Mesenchymal stem cell (in vitro differentiated cells and primary cell): ENCODE data around the gene DIPK1B.

Experiments used
- DNase-seq: peaks from one replicate; pipeline ENCODE4 v3.0.0-alpha.2; 2013
- H2AFZ ChIP-seq: one replicate; pipeline ENCODE4 v1.6.1; 2013; ENCODE audit warnings: low read depth, mild to moderate bottlenecking, control low read depth, inconsistent platforms, low read length, moderate library complexity
- H2AK5ac ChIP-seq: 2 replicates; pipeline ENCODE4 v1.6.1; 2013; ENCODE audit warnings: low read length, moderate library complexity, mild to moderate bottlenecking, inconsistent platforms; ENCODE audit not compliant: severe bottlenecking
- H2BK120ac ChIP-seq: one replicate; pipeline ENCODE4 v1.6.1; 2013; ENCODE audit warnings: low read depth, mild to moderate bottlenecking, inconsistent platforms, low read length, moderate library complexity
- H2BK12ac ChIP-seq, 2 experiments: one replicate each; pipeline ENCODE4 v1.6.1; 2013; ENCODE audit warnings: inconsistent platforms in 2 of 2, low read length in 2 of 2, mild to moderate bottlenecking in 2 of 2, moderate library complexity in 2 of 2, control low read depth in 1 of 2
- H2BK15ac ChIP-seq: one replicate; pipeline ENCODE4 v1.6.1; 2013; ENCODE audit warnings: mild to moderate bottlenecking, low read depth, inconsistent platforms; ENCODE audit not compliant: poor library complexity, severe bottlenecking
- H2BK5ac ChIP-seq: 2 replicates; pipeline ENCODE4 v1.6.1; 2013; ENCODE audit warnings: low read depth, mild to moderate bottlenecking, low read length, control low read depth, inconsistent platforms; ENCODE audit not compliant: poor library complexity, severe bottlenecking
- H3K14ac ChIP-seq, 2 experiments: one replicate each; pipeline ENCODE4 v1.6.1; 2013; ENCODE audit warnings: inconsistent platforms in 2 of 2, low read length in 2 of 2, control low read depth in 1 of 2, mild to moderate bottlenecking in 1 of 2, moderate library complexity in 1 of 2
- H3K18ac ChIP-seq, 2 experiments: one replicate each; pipeline ENCODE4 v1.6.1; 2013; ENCODE audit warnings: inconsistent platforms in 2 of 2, low read length in 2 of 2, control low read depth in 1 of 2, low read depth in 1 of 2, mild to moderate bottlenecking in 1 of 2
- H3K23ac ChIP-seq, 2 experiments: one replicate each; pipeline ENCODE4 v1.6.1; 2013; ENCODE audit warnings: inconsistent platforms in 2 of 2, low read length in 2 of 2, mild to moderate bottlenecking in 2 of 2, moderate library complexity in 2 of 2, control low read depth in 1 of 2
- H3K27ac ChIP-seq: 2 replicates; pipeline ENCODE4 v1.5.1; 2013; ENCODE audit warnings: mild to moderate bottlenecking, moderate library complexity, low read length, control low read depth, inconsistent platforms; ENCODE audit not compliant: poor library complexity, severe bottlenecking
- H3K27me3 ChIP-seq, 2 experiments: 2 replicates each; pipeline versions ENCODE4 v1.6.1 to v1.7.0; 2013; ENCODE audit warnings: low read length in 2 of 2, mild to moderate bottlenecking in 2 of 2, moderate library complexity in 2 of 2, control low read depth in 1 of 2, inconsistent platforms in 1 of 2; ENCODE audit not compliant: control insufficient read depth in 1 of 2, insufficient read depth in 1 of 2
- H3K36me3 ChIP-seq, 2 experiments: 2 replicates each; pipeline versions ENCODE4 v1.6.1 to v1.7.0; 2013; ENCODE audit warnings: low read length in 2 of 2, control low read depth in 1 of 2, inconsistent platforms in 1 of 2, low read depth in 1 of 2, mild to moderate bottlenecking in 1 of 2; ENCODE audit not compliant: insufficient read depth in 2 of 2, control insufficient read depth in 1 of 2
- H3K4ac ChIP-seq, 2 experiments: one replicate each; pipeline ENCODE4 v1.6.1; 2013; ENCODE audit warnings: inconsistent platforms in 2 of 2, low read length in 2 of 2, mild to moderate bottlenecking in 2 of 2, moderate library complexity in 2 of 2, control low read depth in 1 of 2, low read depth in 1 of 2
- H3K4me1 ChIP-seq: 2 replicates; pipeline ENCODE4 v1.6.1; 2013; ENCODE audit warnings: low read depth, low read length, control low read depth; ENCODE audit not compliant: control insufficient read depth, insufficient read depth
- H3K4me2 ChIP-seq: 2 replicates; pipeline ENCODE4 v1.6.1; 2013; ENCODE audit warnings: low read length, mild to moderate bottlenecking, inconsistent platforms; ENCODE audit not compliant: poor library complexity, severe bottlenecking
- H3K4me3 ChIP-seq, 2 experiments: 2 replicates each; pipeline versions ENCODE4 v1.5.1 to v1.7.0; 2013; ENCODE audit warnings: low read length in 2 of 2, mild to moderate bottlenecking in 2 of 2, control low read depth in 1 of 2, low read depth in 1 of 2; ENCODE audit not compliant: insufficient read depth in 1 of 2
- H3K79me1 ChIP-seq: replicated peaks from 2 replicates; pipeline ENCODE4 v1.6.1; 2013; ENCODE audit warnings: mild to moderate bottlenecking, control low read depth, low read length, inconsistent platforms; ENCODE audit not compliant: poor library complexity, severe bottlenecking
- H3K9ac ChIP-seq: 2 replicates; pipeline ENCODE4 v1.7.0; 2013; ENCODE audit warnings: mild to moderate bottlenecking, low read length, moderate library complexity
- H3K9me3 ChIP-seq: 2 replicates; pipeline ENCODE4 v1.7.0; 2013; ENCODE audit warnings: mild to moderate bottlenecking, low read length; ENCODE audit not compliant: control insufficient read depth
- H4K8ac ChIP-seq: one replicate; pipeline ENCODE4 v1.6.1; 2013; ENCODE audit warnings: inconsistent platforms, mild to moderate bottlenecking, low read length, moderate library complexity
- H4K91ac ChIP-seq: one replicate; pipeline ENCODE4 v1.6.1; 2013; ENCODE audit warnings: mild to moderate bottlenecking, low read length, inconsistent platforms
- WGBS: methylation state at CpG from one replicate; pipeline ENCODE4 v1.1.7; 2013; ENCODE audit warnings: mixed read lengths; 5-methylcytosine and 5-hydroxymethylcytosine counted together

Gene DIPK1B

DNA sequence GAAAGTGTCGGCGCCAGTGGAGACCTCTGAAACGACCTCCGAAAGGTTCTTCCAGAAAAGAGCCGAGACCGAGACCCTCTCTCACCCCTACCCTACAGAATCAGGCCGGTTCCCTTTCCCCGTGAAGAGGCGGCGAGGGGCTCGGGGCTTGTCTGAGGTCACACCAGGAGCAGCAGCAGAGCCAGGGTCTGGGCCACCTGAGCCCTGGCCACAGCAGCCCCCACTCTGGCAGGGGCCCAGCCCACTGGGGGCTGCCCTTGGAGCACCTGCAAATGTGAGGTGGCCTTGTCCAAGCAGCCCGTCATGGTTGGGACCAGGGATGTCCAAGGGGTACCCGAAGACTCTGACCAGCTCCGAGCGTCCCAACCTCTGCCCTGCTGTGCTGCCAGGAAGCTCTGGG, 34.3 kb upstream of the DIPK1B start:
- WGBS, result 94% methylated on average over 15 of the region's 15 CpGs

DNA sequence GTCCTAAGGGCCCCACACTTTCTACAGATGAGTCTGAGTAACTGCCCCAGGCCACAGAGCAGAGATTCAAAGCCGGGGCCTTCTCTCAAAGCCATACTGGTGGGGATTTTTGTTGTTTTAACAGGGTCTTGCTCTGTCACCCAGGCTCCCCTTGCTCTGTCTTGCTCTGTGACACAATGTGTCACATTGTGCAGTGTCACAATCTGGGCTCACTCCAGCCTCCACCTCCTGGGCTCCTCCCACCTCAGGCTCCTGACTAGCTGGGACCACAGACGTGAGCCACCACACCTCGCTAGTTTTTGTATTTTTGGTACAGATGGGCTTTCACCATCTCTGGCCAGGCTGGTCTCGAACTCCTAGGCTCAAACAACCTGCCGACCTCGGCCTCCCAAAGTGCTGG, 33.7 kb upstream of the DIPK1B start:
- H3K4me3 ChIP-seq, result no peak overlapping the region
- no peak overlapping the region for H2AFZ ChIP-seq
- no peak overlapping the region for H3K18ac ChIP-seq
- no peak overlapping the region for H4K91ac ChIP-seq
- H3K4ac ChIP-seq, result no peak overlapping the region
- peaks cover 41% of the 10 kb centered on the region for H3K79me1 ChIP-seq
- H3K23ac ChIP-seq, result no peak overlapping the region
- no peak overlapping the region for H2BK15ac ChIP-seq
- H3K36me3 ChIP-seq, result peaks cover 5 to 52% of the 10 kb centered on the region in 2 experiments
- no peak overlapping the region for H4K8ac ChIP-seq
- WGBS, result 93% methylated on average over 6 of the region's 6 CpGs
- no peak overlapping the region for H3K14ac ChIP-seq
- no peak overlapping the region for H2BK120ac ChIP-seq
- H3K27ac ChIP-seq, result no peak overlapping the region
- no peak overlapping the region for H3K4me2 ChIP-seq
- no peak overlapping the region for H2BK12ac ChIP-seq
- no peaks in the 10 kb centered on the region for H3K9me3 ChIP-seq
- no peak for DNase-seq
- H3K9ac ChIP-seq, result no peak overlapping the region
- H2AK5ac ChIP-seq, result no peak overlapping the region
- H3K4me1 ChIP-seq, result peaks cover 27% of the 10 kb centered on the region
- no peaks in the 10 kb centered on the region for H3K27me3 ChIP-seq
- H2BK5ac ChIP-seq, result no peak overlapping the region

More for the DNA sequence above, 34.3 kb upstream of the DIPK1B start:
- Histone ChIP-seq H3K23ac (no peak overlapping the region), H3K27me3 (no peaks in the 10 kb centered on the region), H2BK120ac (no peak overlapping the region), H2AK5ac (no peak overlapping the region), H2AFZ (no peak overlapping the region), H3K9ac (no peak overlapping the region), H3K4me3 (no peak overlapping the region), H3K4ac (no peak overlapping the region), H3K14ac (no peak overlapping the region), H3K9me3 (no peaks in the 10 kb centered on the region), H3K4me2 (no peak overlapping the region), H3K4me1 (peaks cover 30% of the 10 kb centered on the region), H3K36me3 (peaks cover 5 to 52% of the 10 kb centered on the region in 2 experiments), H4K91ac (no peak overlapping the region), H2BK15ac (no peak overlapping the region), H3K18ac (no peak overlapping the region), H2BK12ac (no peak overlapping the region), H2BK5ac (no peak overlapping the region), H3K27ac (no peak overlapping the region), H4K8ac (no peak overlapping the region), H3K79me1 (peaks cover 36% of the 10 kb centered on the region)
- no peak for DNase-seq

DNA sequence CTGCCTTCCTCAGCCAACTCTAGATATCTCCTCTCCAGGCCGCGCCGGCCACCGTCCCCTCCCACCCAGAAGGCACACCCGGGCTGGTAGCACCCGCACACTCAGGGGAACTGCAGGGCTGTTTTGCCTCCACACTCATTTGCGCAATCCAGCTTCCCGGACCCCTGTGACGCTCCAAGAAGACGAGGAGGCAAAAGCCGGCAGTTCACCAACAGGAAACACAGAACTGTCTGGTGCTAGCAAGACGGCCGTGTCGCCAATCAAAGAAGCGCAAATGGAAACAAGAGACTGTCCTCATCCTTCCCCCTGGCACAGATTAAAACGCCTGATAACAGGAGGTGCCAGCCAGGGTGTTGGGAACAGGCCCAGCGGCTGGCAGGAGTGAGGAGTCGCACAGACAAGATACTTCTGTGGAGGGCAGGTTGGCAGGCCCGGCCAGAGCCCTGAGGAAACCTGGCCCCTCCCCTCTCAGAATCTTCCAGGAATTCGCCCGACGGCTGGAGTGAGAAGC, 32.9 kb upstream of the DIPK1B start:
- Histone ChIP-seq H3K4ac (no peak overlapping the region), H3K9me3 (no peaks in the 10 kb centered on the region), H2AFZ (no peak overlapping the region), H2AK5ac (no peak overlapping the region), H4K8ac (no peak overlapping the region), H2BK15ac (no peak overlapping the region), H3K79me1 (peaks cover 46% of the 10 kb centered on the region), H3K9ac (no peak overlapping the region), H3K4me2 (no peak overlapping the region), H3K18ac (no peak overlapping the region), H3K4me1 (peaks cover 25% of the 10 kb centered on the region), H3K14ac (no peak overlapping the region), H3K23ac (no peak overlapping the region), H2BK5ac (no peak overlapping the region), H3K27ac (no peak overlapping the region), H4K91ac (no peak overlapping the region), H3K36me3 (peaks cover 5 to 50% of the 10 kb centered on the region in 2 experiments), H2BK120ac (no peak overlapping the region), H3K27me3 (no peaks in the 10 kb centered on the region), H3K4me3 (no peak overlapping the region), H2BK12ac (no peak overlapping the region)
- WGBS, result 88% methylated on average over 21 of the region's 22 CpGs
- no peak for DNase-seq

DNA sequence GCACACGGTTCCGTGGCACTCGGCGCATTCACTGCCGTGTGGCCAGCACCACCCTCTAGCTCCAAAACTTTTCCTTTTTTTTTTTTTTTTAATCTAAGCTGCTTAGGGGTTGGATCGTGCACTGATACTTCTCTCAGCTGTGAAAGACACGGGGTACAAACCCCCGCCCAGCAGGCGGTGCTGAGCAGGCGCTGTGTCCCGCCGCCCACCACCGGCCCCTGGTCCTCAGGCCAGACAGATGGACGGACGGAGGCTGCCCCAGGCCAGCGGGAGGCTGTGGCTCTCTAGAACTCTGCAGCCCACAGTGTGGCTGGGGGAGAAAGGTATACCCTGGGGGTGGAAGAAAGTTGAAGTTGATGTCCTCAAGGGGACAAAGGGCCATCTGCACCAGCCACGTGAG, 31.3 kb upstream of the DIPK1B start:
- Histone ChIP-seq H4K8ac (no peak overlapping the region), H3K4me3 (no peak overlapping the region), H2BK120ac (no peak overlapping the region), H2AK5ac (no peak overlapping the region), H3K4me1 (peaks cover 28% of the 10 kb centered on the region), H3K4ac (no peak overlapping the region), H3K14ac (no peak overlapping the region), H2BK12ac (no peak overlapping the region), H3K79me1 (peaks cover 61% of the 10 kb centered on the region), H3K18ac (no peak overlapping the region), H3K27ac (no peak overlapping the region), H3K27me3 (no peaks in the 10 kb centered on the region), H2BK15ac (no peak overlapping the region), H3K23ac (no peak overlapping the region), H2AFZ (no peak overlapping the region), H3K9me3 (no peaks in the 10 kb centered on the region), H3K4me2 (no peak overlapping the region), H3K36me3 (peaks cover 5 to 42% of the 10 kb centered on the region in 2 experiments), H4K91ac (no peak overlapping the region), H3K9ac (no peak overlapping the region), H2BK5ac (no peak overlapping the region)
- 95% methylated on average over 17 of the region's 17 CpGs for WGBS
- no peak for DNase-seq
